Mesothelial cell of epicardium (in vitro differentiated cells): ENCODE measurements around the gene PHYHD1. TPM values are rescaled to one million over a fixed set of nuclear protein-coding genes. Genes with fewer than 3 reads are reported as not detected.
"Not testable (repeated sequence)": the region's sequence is repeated elsewhere in the genome, so short reads cannot be mapped to it uniquely, and the experiment has no call there.

Source experiments
- DNase-seq, 2 experiments: peaks; one replicate each; pipeline ENCODE4 v3.0.0; 2021; ENCODE audit warnings: low spot score in 2 of 2; ENCODE audit not compliant: unreplicated experiment in 2 of 2
- H3K27ac Mint-ChIP-seq: 2 replicates; pipeline ENCODE4 v1.8.0; 2021; ENCODE audit warnings: mixed read lengths
- H3K27me3 Mint-ChIP-seq: 2 replicates; pipeline ENCODE4 v1.8.0; 2021; ENCODE audit warnings: low read depth, mixed read lengths
- H3K36me3 Mint-ChIP-seq: 2 replicates; pipeline ENCODE4 v1.8.0; 2021; ENCODE audit warnings: mixed read lengths
- H3K4me1 Mint-ChIP-seq: 2 replicates; pipeline ENCODE4 v1.8.0; 2021; ENCODE audit warnings: mixed read lengths
- H3K4me3 Mint-ChIP-seq: 2 replicates; pipeline ENCODE4 v1.8.0; 2021; ENCODE audit warnings: mild to moderate bottlenecking, moderate library complexity, mixed read lengths
- H3K9me3 Mint-ChIP-seq: 2 replicates; pipeline ENCODE4 v1.8.0; 2021; ENCODE audit warnings: mixed read lengths
- CTCF ChIP-seq: fragments of 200-600 bp; sonication (generic); IDR thresholded peaks from one replicate; pipeline ENCODE4 v1.5.0; 2021; ENCODE audit warnings: antibody characterized with exemption; ENCODE audit not compliant: unreplicated experiment
- total RNA-seq: library from RNA; stranded (reverse); gene quantifications from 3 replicates; pipeline ENCODE4 v1.2.1, GENCODE V29; 2021

PHYHD1 gene
- total RNA-seq, 1 donor from 2014 or later = 24.3 TPM

- no peaks in the 10 kb centered on the region for H3K9me3 Mint-ChIP-seq
- H3K4me1 Mint-ChIP-seq = peaks cover 19% of the 10 kb centered on the region
- peak overlapping the region; percentile 97 for H3K27ac Mint-ChIP-seq
- TF ChIP-seq CTCF = no peak
- no peaks in the 10 kb centered on the region for H3K27me3 Mint-ChIP-seq
- DNase-seq = no peak
- H3K4me3 Mint-ChIP-seq = peak overlapping the region; percentile 93
- peaks cover 9% of the 10 kb centered on the region for H3K36me3 Mint-ChIP-seq
These were observed 25.9 kb downstream of the PHYHD1 start for GRCh38 chr9:128946571-128947276.

GRCh38 chr9:128947277-128947526 lies 26.4 kb downstream of the PHYHD1 start:
- Mint-ChIP-seq H3K27ac (peak overlapping the region; percentile 97), H3K27me3 (no peaks in the 10 kb centered on the region), H3K36me3 (peaks cover 9% of the 10 kb centered on the region), H3K4me3 (peak overlapping the region; percentile 93), H3K9me3 (no peaks in the 10 kb centered on the region), H3K4me1 (peaks cover 19% of the 10 kb centered on the region)
- DNase-seq = no peak
- no peak for TF ChIP-seq CTCF

- peaks cover 19% of the 10 kb centered on the region for H3K4me1 Mint-ChIP-seq
- H3K36me3 Mint-ChIP-seq = peaks cover 11% of the 10 kb centered on the region
- no peaks in the 10 kb centered on the region for H3K27me3 Mint-ChIP-seq
- no peaks in the 10 kb centered on the region for H3K9me3 Mint-ChIP-seq
- peak within 1 kb of the TSS; percentile 93 for H3K4me3 Mint-ChIP-seq
- H3K27ac Mint-ChIP-seq = peak within 1 kb of the TSS; percentile 97
- peak; percentile 98 to 100 for DNase-seq
- TF ChIP-seq CTCF = no peak
These were observed 26.9 kb downstream of the PHYHD1 start, which contains the start of the genes DOLK and NUP188 for GRCh38 chr9:128947527-128948301. TSS of gene DOLK (minus strand) at chr9:128947603. CDS start at chr9:128947303, 300 bp downstream. TSS of gene NUP188 (plus strand) at chr9:128947699. CDS start at chr9:128947720, 21 bp downstream.

- H3K27ac Mint-ChIP-seq, H3K27me3 Mint-ChIP-seq, DNase-seq, H3K4me1 Mint-ChIP-seq, H3K9me3 Mint-ChIP-seq, H3K4me3 Mint-ChIP-seq: not testable (repeated sequence)
- H3K36me3 Mint-ChIP-seq = peaks cover 10% of the 10 kb centered on the region
These were observed 40.6 kb downstream of the PHYHD1 start for GRCh38 chr9:128961403-128961802.

GRCh38 chr9:128969491-128969890 lies 48.7 kb downstream of the PHYHD1 start:
- DNase-seq = no peak

More at GRCh38 chr9:128969491-128969890, 48.7 kb downstream of the PHYHD1 start:
- Mint-ChIP-seq H3K4me1 (no peaks in the 10 kb centered on the region), H3K27ac (no peak overlapping the region), H3K36me3 (peaks cover 30% of the 10 kb centered on the region), H3K27me3 (no peaks in the 10 kb centered on the region), H3K4me3 (no peak overlapping the region), H3K9me3 (no peaks in the 10 kb centered on the region)
- TF ChIP-seq CTCF = no peak
